ENCODE results near the gene GSC2. TPM values are rescaled to one million over a fixed set of nuclear protein-coding genes. Genes with fewer than 3 reads are reported as not detected.
A peak's percentile ranks its signal among the peaks of the same experiment; 100 is the strongest.

GSC2 gene
- total and polyA plus RNA-seq, 9 of the 15 experiments (the other 6 are each of a cell fraction or from before 2014, with no cell fraction given): not detected

GRCh38 chr22:19196841-19197612 is 46.9 kb upstream of the GSC2 start (continued):
- no peak for TF ChIP-seq ZHX1 (conservative IDR thresholded peaks at IDR 0.05; ENCODE audit: low read length)
- TF ChIP-seq TEAD1 (CRISPR knock-in tag; IDR thresholded peaks at IDR 0.05): 0 out of 4 replicates have a peak, but pooled peaks of 1 of the 2 experiments have one; percentile 20
- TF ChIP-seq CREBBP (IDR thresholded peaks at IDR 0.05; ENCODE audit: low read depth, low read length): no peak
- no peak for TF ChIP-seq TCFL5 (CRISPR knock-in tag; conservative IDR thresholded peaks at IDR 0.05)
- TF ChIP-seq CREM (IDR thresholded peaks at IDR 0.05; ENCODE audit: low read depth): no peak
- 0 out of 2 replicates have a peak, but pooled peaks have one; percentile 48 for TF ChIP-seq ZNF431 (CRISPR knock-in tag; IDR thresholded peaks at IDR 0.05)
- no peak for TF ChIP-seq ZNF134 (CRISPR knock-in tag; conservative IDR thresholded peaks at IDR 0.05)
- TF ChIP-seq STAT6 (CRISPR knock-in tag; IDR thresholded peaks at IDR 0.05): no peak
- 0 out of 4 replicates have a peak, but pooled peaks of 1 of the 2 experiments have one; percentile 16 for TF ChIP-seq KDM4B (IDR thresholded peaks at IDR 0.05; ENCODE audit: borderline replicate concordance in 2 of 2, low read depth in 1 of 2)
- TF ChIP-seq FOXJ3 (CRISPR knock-in tag; IDR thresholded peaks at IDR 0.05): no peak
- TF ChIP-seq ZFP30 (CRISPR knock-in tag; IDR thresholded peaks at IDR 0.05; ENCODE audit: borderline replicate concordance): no peak
- no peak for TF ChIP-seq NFIC (IDR thresholded peaks at IDR 0.05)
- peak; percentile 43; the same call in 1 of the 2 replicates for TF ChIP-seq MAX (CRISPR knock-in tag; IDR thresholded peaks at IDR 0.05)
- TF ChIP-seq EZH2 (IDR thresholded peaks at IDR 0.05; ENCODE audit: borderline replicate concordance, low read depth, low read length): peak; percentile 91; the same call in 1 of the 2 replicates
- no peak for TF ChIP-seq ETV1 (tag; conservative IDR thresholded peaks at IDR 0.05; ENCODE audit: low read depth)
- no peak for TF ChIP-seq POU5F1 (IDR thresholded peaks at IDR 0.05; ENCODE audit: borderline replicate concordance, low read depth, low read length, partially characterized antibody)
- TF ChIP-seq RBM39 (optimal IDR thresholded peaks at IDR 0.05; ENCODE audit: low read depth, low read length): peak; percentile 34
- no peak for TF ChIP-seq ZBTB12 (CRISPR knock-in tag; IDR thresholded peaks at IDR 0.05)
- TF ChIP-seq SNRNP70 (optimal IDR thresholded peaks at IDR 0.05; ENCODE audit: low read depth, low read length): peak; percentile 49
- TF ChIP-seq ZNF212 (CRISPR knock-in tag; IDR thresholded peaks at IDR 0.05): no peak
- TF ChIP-seq CBFB (CRISPR knock-in tag; IDR thresholded peaks at IDR 0.05): peak; percentile 48; the same call in 1 of the 2 replicates

Measured in K562 (cell line).